Astrocyte (in vitro differentiated cells and primary cell): Measurements from ENCODE around the gene RNASEH2C.
A peak's percentile ranks its signal among the peaks of the same experiment; 100 is the strongest.

Experiments
- EZH2 ChIP-seq: IDR thresholded peaks from 2 replicates; pipeline ENCODE4 v1.6.1; 2012; ENCODE audit warnings: mild to moderate bottlenecking, low read length, inconsistent platforms; ENCODE audit not compliant: insufficient read depth
- TF ChIP-seq, protein P1 (sequence below): IDR thresholded peaks from 2 replicates; pipeline ENCODE4 v1.5.1; 2011; ENCODE audit warnings: low read depth, mild to moderate bottlenecking, inconsistent platforms, low read length, moderate library complexity; ENCODE audit not compliant: insufficient read depth

DNA sequence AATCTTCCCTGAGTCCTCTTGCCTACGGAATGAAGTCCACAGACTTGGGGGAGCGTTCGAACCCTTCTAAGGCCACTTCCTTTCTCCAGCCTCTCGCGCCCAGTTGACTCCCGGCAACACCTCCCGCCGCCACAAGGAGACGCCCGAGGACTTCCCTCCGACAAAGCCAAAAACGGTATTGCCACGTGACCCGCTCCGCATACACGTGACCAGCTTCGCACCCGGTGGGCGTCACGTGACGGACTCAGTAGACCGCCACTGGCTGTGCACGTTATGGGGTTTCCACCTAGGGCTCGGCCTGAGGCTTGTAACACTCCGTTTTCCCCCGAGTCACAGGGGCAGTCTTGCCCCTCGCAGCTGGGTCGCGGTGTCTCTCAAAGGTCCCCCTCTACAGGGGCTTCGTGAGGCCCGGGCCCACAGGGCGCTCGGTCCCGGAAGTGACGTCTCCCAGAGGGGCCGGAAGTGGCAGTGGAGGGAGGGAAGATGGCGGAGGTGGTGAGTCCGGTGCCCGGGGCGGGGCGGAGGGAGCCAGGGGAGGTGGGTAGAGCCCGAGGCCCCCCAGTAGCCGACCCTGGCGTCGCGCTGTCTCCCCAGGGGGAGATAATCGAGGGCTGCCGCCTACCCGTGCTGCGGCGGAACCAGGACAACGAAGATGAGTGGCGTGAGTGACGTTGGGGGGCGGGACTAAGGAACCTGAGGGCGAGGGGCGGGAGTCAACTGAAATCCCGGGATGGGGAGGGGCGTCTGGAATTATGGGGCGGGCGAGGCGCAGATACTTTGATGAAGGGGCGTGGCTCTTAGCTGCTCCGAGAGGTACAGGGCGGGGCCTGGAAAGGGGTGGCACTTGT lies 8.6 kb downstream of the RNASEH2C start, which contains the start of gene KAT5:
- TF ChIP-seq EZH2, result no peak
- TF ChIP-seq, protein P1, sequence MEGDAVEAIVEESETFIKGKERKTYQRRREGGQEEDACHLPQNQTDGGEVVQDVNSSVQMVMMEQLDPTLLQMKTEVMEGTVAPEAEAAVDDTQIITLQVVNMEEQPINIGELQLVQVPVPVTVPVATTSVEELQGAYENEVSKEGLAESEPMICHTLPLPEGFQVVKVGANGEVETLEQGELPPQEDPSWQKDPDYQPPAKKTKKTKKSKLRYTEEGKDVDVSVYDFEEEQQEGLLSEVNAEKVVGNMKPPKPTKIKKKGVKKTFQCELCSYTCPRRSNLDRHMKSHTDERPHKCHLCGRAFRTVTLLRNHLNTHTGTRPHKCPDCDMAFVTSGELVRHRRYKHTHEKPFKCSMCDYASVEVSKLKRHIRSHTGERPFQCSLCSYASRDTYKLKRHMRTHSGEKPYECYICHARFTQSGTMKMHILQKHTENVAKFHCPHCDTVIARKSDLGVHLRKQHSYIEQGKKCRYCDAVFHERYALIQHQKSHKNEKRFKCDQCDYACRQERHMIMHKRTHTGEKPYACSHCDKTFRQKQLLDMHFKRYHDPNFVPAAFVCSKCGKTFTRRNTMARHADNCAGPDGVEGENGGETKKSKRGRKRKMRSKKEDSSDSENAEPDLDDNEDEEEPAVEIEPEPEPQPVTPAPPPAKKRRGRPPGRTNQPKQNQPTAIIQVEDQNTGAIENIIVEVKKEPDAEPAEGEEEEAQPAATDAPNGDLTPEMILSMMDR, result peak; percentile 91
